Fibroblast of villous mesenchyme (primary cell): Measurements from ENCODE around the gene FARP2. TPM values are rescaled to one million over a fixed set of nuclear protein-coding genes. Genes with fewer than 3 reads are reported as not detected.
A peak's percentile ranks its signal among the peaks of the same experiment; 100 is the strongest.
"Not testable (repeated sequence)": the region's sequence is repeated elsewhere in the genome, so short reads cannot be mapped to it uniquely, and the experiment has no call there.

Experiments used
- DNase-seq: peaks from one replicate; pipeline ENCODE4 v3.0.0-alpha.2; 2010; ENCODE audit warnings: low read depth
- H3K4me3 ChIP-seq: 2 replicates; pipeline ENCODE4 v1.5.1; 2011; ENCODE audit warnings: low read depth, mild to moderate bottlenecking, low read length
- total RNA-seq: library from RNA; depleted of rRNA; stranded (reverse); fragments of >200 nt; gene quantifications from 2 replicates; pipeline ENCODE4 v1.2.3, GENCODE V29; 2012
- TF ChIP-seq, protein P1 (sequence below): IDR thresholded peaks from 2 replicates; pipeline ENCODE4 v1.5.1; 2012; ENCODE audit warnings: low read depth, mild to moderate bottlenecking, low read length; ENCODE audit not compliant: insufficient read depth

The FARP2 gene
- total RNA-seq, 1 donor = 37.6 TPM

DNA sequence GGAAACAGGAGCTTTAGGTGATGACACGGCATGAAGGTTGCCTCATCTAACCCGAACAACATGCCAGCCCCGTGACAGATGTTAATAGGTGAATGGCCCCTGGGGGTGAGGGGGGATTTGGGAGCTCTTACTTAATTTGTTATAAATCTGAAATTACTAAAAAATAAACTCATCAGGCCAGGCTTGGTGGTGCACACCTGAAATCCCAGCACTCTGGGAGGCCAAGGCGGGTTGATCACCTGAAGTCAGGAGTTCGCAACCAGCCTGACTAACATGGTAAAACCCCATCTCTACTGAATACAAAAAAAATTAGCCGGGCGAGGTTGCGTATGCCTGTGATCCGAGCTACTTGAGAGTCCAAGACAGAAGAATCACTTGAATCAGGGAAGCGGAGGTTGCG lies 146.2 kb downstream of the FARP2 start:
- H3K4me3 ChIP-seq = no peak overlapping the region
- TF ChIP-seq, protein P1, sequence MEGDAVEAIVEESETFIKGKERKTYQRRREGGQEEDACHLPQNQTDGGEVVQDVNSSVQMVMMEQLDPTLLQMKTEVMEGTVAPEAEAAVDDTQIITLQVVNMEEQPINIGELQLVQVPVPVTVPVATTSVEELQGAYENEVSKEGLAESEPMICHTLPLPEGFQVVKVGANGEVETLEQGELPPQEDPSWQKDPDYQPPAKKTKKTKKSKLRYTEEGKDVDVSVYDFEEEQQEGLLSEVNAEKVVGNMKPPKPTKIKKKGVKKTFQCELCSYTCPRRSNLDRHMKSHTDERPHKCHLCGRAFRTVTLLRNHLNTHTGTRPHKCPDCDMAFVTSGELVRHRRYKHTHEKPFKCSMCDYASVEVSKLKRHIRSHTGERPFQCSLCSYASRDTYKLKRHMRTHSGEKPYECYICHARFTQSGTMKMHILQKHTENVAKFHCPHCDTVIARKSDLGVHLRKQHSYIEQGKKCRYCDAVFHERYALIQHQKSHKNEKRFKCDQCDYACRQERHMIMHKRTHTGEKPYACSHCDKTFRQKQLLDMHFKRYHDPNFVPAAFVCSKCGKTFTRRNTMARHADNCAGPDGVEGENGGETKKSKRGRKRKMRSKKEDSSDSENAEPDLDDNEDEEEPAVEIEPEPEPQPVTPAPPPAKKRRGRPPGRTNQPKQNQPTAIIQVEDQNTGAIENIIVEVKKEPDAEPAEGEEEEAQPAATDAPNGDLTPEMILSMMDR = no peak
- no peak for DNase-seq

DNA sequence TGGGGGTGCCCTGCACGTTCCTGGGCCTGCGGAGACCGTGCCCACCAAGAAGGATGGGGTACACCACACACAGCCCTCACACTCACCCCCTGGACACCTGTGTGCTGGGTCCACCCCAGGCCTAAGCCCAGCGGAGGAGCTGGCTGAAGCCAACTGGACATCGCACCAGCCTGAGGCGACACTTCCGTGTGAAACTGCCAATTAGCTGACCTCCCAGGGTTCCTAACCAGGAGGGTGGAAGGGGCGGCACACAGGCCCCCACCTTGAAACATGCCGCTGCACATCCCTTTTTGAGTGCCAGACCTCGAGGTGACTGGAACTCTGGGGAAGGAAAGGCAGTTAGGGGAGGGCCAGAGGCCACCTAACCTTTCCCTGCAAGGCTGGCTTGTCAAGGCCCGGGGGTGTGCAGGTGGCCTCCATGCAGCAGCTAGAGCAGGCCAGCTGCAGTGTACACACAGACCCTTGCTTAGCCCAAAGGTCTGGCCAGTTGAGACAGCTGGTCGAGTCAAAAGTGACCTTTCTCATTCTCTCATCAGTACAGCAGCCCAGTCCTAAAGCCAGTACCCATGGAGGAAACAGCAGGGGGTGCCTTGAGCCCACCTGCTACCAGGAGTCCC lies 147.8 kb downstream of the FARP2 start:
- TF ChIP-seq, protein P1 = no peak
- H3K4me3 ChIP-seq = no peak overlapping the region
- DNase-seq = no peak

DNA sequence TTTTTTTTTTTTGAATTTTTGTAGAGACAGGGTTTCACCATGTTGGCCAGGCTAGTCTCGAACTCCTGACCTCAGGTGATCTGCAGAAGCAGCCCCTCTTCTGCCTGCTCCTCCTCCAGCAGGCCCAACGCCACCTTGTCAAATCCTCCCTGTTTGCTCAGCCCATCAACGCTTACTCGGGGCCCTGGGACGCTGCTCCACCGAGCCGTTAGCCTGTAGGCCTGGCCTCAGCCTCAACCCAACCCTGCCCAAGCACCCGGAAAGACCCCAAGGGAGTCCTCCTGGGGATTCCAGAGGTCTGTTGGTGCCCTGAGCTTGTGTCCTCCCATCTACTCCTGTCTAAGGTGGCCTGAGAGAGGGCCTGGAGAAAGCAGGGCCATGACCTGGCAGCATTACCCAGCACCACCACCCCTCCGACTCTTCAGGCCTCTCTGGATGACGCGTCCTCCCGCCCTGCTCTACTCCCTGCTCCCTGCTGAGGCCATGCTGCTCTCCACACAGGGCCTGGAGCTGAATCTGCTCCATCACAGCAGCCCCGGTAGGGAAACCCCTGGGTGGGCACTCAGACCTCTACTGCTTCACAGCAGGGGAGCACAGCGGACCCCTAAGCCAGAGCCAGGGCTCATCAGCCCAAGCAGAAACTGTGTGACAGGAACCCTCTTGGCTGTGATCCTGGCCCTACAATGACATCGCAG lies 149.1 kb downstream of the FARP2 start:
- DNase-seq = no peak

DNA sequence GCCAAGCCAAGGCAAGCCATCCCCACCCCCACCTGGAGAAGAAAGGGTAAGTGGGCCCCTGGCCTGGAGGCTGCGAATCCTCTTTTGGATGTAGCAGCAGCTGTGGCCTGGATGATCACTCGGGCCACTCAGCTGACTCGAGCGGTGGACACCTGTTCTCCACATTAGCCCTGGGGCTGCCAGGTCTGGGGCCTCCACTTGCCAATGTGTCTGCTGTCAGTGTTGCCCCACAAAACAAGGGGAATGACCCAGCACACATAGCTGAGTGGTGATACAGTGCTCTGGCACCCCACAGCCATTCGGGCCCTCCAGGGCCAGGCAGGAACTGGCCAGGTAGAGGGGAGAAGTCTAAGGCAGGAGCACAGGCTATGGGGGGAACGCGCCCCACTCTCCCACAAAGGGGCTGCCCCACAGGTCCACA lies 149.7 kb downstream of the FARP2 start:
- no peak overlapping the region for H3K4me3 ChIP-seq
- TF ChIP-seq, protein P1 = no peak
- DNase-seq = no peak

More for the DNA sequence above, 149.1 kb downstream of the FARP2 start:
- TF ChIP-seq, protein P1 = no peak
- H3K4me3 ChIP-seq = no peak overlapping the region

DNA sequence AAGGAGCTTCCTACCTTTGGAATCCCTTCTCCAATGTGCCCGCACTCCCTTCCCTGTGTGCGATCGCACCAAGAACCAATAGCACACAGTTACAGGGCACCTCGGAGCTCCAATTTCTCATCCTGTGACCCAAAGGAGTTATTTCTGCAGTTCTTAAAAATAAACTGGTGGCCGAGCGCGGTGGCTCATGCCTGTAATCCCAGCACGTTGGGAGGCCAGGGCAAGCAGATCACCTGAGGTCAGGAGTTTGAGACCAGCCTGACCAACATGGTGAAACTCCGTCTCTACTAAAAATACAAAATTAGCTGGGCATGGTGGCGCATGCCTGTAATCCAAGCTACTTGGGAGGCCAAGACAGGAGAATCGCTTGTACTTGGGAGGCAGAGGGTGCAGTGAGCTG lies 150.2 kb downstream of the FARP2 start:
- H3K4me3 ChIP-seq = not testable (repeated sequence)

DNA sequence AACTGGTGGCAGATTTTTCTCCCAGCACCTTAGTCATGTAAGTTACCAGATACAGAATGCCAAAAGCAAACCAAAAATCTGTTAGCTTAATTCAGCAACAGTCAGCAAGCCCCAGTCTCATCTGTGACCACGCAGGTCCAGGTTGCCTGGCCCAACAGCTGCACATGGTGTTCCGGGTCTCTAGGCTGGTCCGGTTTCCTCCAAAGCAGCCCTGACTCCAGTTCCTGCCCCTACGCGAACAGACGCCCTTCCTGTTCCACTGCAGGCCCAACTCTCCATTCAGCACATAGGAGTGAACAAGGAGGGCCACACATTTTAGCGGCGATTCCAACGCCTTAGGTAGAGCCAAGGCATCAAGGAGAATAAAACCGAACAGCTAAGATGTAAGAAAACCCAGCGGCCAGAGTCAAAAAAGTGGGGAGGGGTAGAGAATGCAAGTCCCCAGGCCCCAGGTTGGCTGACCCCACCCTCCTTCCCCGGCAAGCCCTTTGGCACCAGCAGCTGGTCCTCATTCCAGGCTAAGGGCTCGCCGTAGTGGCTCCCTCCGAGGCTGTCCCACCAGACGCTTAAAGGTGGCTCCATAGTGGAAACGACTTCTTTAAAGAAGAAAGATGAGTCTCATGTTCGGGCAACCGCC lies 150.8 kb downstream of the FARP2 start:
- peak overlapping the region; percentile 83 for H3K4me3 ChIP-seq
- DNase-seq = peak; percentile 14
- TF ChIP-seq, protein P1 = no peak

More for the DNA sequence above, 150.2 kb downstream of the FARP2 start:
- not testable (repeated sequence) for DNase-seq
